ENCODE results near the gene MS4A6E.
A peak's percentile ranks its signal among the peaks of the same experiment; 100 is the strongest.

MS4A6E gene

DNA sequence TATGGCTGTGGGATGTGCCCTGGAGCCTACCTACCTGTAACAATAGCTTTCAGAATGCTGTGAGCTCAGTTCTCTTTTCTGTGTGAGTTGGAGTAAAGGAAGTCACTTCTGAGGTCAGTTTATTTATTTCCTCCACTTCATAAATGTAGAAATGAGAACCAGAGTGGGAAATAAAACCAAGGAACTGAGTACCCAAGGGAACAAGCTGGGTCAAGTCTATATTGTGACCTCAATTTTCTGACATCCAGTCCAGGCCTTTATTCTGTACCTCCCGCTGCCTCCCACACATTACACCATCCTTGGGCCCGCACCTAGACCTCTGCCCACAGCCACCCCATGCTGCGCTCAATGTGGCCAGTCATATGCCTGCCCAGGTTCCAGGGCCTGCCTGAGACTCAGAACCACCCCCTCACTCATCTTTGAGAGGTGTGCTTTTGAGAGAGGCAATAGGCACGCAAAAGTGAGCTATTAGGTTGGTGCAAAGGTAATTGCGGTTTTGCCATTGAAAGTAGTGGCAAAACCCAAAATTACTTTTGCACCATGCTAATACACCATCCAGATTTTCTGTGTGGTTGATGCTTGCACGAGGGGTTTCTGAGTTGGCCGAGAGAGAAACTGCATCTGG is 9.8 kb downstream of the MS4A6E start:
- TF ChIP-seq, protein P1, sequence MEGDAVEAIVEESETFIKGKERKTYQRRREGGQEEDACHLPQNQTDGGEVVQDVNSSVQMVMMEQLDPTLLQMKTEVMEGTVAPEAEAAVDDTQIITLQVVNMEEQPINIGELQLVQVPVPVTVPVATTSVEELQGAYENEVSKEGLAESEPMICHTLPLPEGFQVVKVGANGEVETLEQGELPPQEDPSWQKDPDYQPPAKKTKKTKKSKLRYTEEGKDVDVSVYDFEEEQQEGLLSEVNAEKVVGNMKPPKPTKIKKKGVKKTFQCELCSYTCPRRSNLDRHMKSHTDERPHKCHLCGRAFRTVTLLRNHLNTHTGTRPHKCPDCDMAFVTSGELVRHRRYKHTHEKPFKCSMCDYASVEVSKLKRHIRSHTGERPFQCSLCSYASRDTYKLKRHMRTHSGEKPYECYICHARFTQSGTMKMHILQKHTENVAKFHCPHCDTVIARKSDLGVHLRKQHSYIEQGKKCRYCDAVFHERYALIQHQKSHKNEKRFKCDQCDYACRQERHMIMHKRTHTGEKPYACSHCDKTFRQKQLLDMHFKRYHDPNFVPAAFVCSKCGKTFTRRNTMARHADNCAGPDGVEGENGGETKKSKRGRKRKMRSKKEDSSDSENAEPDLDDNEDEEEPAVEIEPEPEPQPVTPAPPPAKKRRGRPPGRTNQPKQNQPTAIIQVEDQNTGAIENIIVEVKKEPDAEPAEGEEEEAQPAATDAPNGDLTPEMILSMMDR (IDR thresholded peaks at IDR 0.05; ENCODE audit: extremely low read depth, missing control alignments) = no peak
- DNase-seq (ENCODE audit: low spot score) = no peak

DNA sequence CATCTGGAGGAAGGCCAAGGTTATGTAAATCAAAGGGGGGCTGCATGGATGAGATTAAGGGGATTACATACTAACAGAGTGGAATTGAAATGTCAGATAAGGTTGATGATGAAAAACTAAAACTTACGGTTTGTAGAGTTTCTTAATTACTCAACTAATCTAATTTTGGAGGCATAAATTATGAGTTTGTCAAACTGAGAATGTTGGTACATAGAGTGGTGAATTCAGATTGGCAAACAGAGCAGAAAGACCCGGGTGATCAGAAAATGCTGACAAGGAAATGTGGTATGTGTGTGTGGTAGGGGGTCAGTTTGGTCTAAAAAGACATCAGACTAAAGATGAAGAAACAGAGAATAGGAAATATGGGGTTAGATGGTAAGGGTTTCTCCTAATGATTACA is 11.0 kb downstream of the MS4A6E start:
- TF ChIP-seq, protein P1 (IDR thresholded peaks at IDR 0.05; ENCODE audit: extremely low read depth, missing control alignments) = no peak
- DNase-seq (ENCODE audit: low spot score) = no peak

DNA sequence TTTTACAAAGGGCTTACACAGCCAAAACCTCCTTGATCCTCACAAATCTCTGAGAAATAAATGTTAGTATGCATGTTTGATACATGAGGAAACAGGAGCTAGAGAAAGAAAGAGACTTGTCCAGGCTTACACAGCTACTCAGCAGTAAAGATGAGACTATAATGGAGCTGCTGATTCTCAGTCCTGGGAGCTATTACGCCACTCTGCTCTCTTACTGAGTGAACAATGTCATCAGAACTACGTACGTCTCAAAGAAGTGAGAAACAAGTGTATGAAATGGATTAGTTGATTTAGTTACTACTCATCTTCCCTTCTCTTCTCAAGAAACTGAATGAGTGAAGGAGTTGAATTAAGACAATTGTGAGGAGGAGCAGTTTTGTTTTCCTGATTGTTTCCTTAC is 12.3 kb downstream of the MS4A6E start:
- TF ChIP-seq, protein P1 (IDR thresholded peaks at IDR 0.05; ENCODE audit: extremely low read depth, missing control alignments) = no peak
- no peak for DNase-seq (ENCODE audit: low spot score)

DNA sequence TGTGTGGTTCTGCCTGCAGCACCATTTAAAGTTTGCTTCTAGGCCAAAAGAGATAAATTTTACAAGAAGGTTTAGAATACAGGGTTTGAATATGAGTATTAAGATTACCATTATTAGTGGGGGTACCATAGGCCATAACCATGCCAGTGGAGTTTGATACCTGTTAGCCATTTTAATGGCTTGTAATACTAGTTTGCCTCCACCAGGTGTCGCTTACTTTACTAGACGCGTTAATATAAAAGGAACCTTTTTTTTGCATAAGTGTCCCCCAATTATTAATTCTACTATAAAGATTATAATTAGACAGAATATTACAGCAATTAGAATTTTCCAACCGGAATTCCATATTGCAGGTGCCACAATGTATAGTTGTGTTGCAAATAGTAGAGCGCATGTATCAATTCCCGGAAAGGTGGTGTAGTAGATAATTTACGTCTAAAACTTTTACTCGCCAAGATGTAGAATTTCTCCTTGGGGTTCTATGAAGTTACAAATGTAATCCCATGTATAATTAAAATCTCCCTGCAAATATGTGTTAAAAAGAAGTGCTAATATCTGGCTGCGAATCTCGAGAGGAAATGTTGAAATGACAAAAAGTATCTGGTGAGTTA is 16.1 kb downstream of the MS4A6E start:
- TF ChIP-seq, protein P1 (IDR thresholded peaks at IDR 0.05; ENCODE audit: extremely low read depth, missing control alignments) = peak; percentile 43
- no peak for DNase-seq (ENCODE audit: low spot score)

DNA sequence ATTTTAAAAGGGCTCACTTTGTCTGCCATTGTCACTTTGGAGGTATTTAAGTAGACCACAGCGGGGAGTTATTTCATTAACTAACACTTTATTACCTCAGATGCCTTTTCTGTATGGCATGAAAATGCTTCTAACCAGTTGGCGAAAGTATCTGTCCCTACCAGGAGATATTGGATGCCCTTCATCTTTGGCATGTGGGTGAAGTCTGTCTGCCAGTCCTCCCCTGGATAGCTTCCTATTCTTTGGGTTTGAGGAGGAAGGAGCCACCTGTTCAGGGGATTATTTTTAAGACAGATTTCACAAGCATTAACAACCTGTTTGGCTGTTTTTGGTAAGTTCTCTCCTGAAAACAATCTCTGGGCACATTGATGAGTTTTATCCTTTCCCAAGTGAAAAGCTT is 17.1 kb downstream of the MS4A6E start:
- no peak for DNase-seq (ENCODE audit: low spot score)
- TF ChIP-seq, protein P1 (IDR thresholded peaks at IDR 0.05; ENCODE audit: extremely low read depth, missing control alignments) = no peak

DNA sequence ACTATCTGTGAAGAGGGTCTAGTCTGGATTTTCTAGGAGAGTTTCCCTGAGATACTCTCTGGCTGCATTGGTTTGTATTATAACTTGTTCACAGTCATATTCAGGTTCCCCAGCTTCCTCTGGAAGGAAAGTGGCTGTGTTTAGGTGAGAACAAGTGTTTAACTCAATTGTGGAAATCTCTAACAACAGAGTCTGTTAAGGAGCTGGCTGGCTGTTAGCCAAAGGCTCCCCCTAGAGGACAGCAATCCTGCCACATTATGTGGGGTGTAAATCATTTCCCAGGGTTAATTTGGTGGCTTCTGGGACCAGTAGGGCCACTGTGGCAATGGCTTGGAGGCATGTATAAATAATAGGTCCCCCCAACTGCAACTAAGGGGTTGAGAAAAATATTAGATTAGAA is 18.4 kb downstream of the MS4A6E start:
- peak; percentile 19 for DNase-seq (ENCODE audit: low spot score)
- TF ChIP-seq, protein P1 (IDR thresholded peaks at IDR 0.05; ENCODE audit: extremely low read depth, missing control alignments) = peak; percentile 67

DNA sequence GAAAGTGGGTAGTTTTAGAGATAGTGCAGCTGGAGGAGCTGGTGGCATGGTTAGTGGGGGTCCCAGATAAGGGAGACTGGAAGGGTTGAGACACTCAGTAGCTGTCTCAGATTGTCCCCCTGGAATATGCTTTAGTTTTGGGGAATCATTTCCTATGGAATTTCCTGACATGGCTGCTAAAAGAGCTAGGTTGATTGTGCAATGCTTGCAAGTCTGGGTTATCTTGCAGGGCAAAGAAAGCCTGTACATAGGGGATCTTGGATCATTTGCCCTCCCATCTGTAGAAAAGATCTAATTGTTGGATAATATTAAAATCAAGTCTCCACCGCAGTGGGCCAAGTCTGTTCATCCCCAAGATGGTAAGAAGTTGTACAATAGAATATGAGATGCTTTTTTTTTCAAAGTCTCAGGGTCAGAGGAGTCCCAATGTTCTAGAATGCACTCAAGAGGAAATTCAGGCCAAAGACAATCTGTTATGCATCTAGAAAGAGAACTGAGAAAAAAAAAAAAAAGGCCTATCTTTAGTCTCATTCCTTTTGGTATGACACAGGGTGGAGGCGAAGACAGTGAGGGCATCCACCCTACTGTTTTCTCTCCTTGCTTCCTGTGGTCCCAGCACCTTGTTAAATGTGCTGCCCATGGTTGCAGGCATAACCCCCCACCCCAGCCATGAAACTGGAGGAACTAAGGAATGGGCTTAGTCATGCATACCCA is 20.2 kb downstream of the MS4A6E start:
- DNase-seq (ENCODE audit: low spot score) = peak; percentile 16
- TF ChIP-seq, protein P1 (IDR thresholded peaks at IDR 0.05; ENCODE audit: extremely low read depth, missing control alignments) = no peak

Measured in GM20000 (cell line).